AG04450 (cell line): Measurements from ENCODE around the gene ATP13A3. TPM values are rescaled to one million over a fixed set of nuclear protein-coding genes. Genes with fewer than 3 reads are reported as not detected.

ENCODE experiments used
- CTCF ChIA-PET: fragments of 300-600, 350-600 bp; formaldehyde crosslinking; extraction: SDS; loops from one replicate; lab custom pipeline; 2022; ENCODE audit warnings: antibody characterized with exemption, inconsistent platforms; lab: Charles Lee
- POLR2A ChIA-PET: fragments of 350-600 bp; formaldehyde crosslinking; extraction: SDS; loops from one replicate; lab custom pipeline; 2021; ENCODE audit warnings: antibody characterized with exemption, inconsistent platforms; lab: Yijun Ruan, JAX
- DNase-seq: peaks from one replicate; pipeline ENCODE4 v3.0.0-alpha.2; 2011; ENCODE audit warnings: low read depth, low spot score
- H3K27ac ChIP-seq: one replicate; pipeline ENCODE4 v1.5.1; 2012; ENCODE audit warnings: low read depth, low read length, control low read depth
- H3K27me3 ChIP-seq: one replicate; pipeline ENCODE4 v1.6.0; 2012; ENCODE audit warnings: low read length; ENCODE audit not compliant: control insufficient read depth, insufficient read depth
- H3K4me3 ChIP-seq: 2 replicates; pipeline ENCODE4 v1.5.1; 2011; ENCODE audit warnings: mild to moderate bottlenecking, low read depth, low read length, control low read depth
- H3K9me3 ChIP-seq: 2 replicates; pipeline ENCODE4 v1.5.1; 2012; ENCODE audit warnings: low read length; ENCODE audit not compliant: control insufficient read depth, insufficient read depth
- polyA plus RNA-seq: library from polyadenylated mRNA; depleted of rRNA; stranded (reverse); fragments of >200 nt; gene quantifications from 2 replicates; pipeline ENCODE4 v1.2.3, GENCODE V29; 2011
- TF ChIP-seq, protein P1 (sequence below): IDR thresholded peaks from 2 replicates; pipeline ENCODE4 v1.5.1; 2011; ENCODE audit warnings: low read depth, low read length, control low read depth, inconsistent platforms

ATP13A3 gene
- polyA plus RNA-seq, 1 experiment: 132 TPM

DNA sequence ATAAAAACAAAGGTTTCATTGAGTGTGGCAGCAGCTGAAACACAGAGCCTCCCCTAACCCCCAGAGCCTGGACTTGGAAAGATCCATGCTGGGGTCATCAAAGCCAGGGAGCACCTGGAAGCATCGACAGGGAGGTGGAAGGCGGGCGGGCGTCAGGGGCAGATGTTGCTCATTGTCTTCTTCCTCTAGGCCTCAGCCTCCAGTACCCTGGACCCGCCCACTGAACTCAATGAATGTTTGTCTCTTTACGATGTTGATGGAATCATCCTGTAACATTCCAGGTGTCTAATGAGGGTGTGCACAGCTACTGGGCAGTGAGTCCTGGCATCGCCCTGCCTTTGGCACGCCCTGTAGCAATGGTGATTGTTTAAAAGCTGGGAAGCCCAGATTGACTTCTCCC, 97.5 kb downstream of the ATP13A3 start:
- H3K27ac ChIP-seq: no peak overlapping the region
- DNase-seq: no peak
- CTCF ChIA-PET: interaction anchor here (1.3 to 1.4 kb wide), 2 partner anchors 14 to 46 kb away, joined by 3 to 4 read pairs; no protein-coding TSS in a partner anchor

DNA sequence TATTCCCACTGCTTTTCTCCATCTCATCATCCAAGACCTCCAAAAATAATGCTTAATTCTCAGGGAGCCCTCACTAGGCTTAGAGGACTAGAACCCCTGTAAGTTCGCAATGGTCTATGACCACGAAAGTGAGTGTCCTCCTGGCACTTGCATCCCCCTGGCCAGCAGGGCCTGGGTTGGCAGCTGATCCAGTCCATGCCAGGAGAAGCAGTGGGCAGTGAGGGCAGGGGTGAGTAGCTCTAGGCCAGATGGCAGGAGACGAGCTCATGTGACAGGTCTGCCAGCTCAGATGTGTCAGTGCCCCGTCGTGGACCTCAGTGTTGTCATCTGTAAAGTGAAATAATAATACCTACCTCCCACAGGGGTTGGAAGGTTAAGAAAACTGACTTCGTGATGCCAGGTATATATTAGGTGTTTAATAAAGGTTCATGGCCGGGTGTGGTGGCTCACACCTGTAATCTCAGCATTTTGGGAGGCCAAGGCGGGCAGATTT, 98.8 kb downstream of the ATP13A3 start:
- POLR2A ChIA-PET: no interaction called here
- Histone ChIP-seq H3K9me3 (peaks cover 7% of the 10 kb centered on the region; the same call in 1 of the 2 replicates), H3K27me3 (peaks cover 40% of the 10 kb centered on the region), H3K4me3 (no peak overlapping the region), H3K27ac (no peak overlapping the region)
- no peak for DNase-seq
- TF ChIP-seq, protein P1, sequence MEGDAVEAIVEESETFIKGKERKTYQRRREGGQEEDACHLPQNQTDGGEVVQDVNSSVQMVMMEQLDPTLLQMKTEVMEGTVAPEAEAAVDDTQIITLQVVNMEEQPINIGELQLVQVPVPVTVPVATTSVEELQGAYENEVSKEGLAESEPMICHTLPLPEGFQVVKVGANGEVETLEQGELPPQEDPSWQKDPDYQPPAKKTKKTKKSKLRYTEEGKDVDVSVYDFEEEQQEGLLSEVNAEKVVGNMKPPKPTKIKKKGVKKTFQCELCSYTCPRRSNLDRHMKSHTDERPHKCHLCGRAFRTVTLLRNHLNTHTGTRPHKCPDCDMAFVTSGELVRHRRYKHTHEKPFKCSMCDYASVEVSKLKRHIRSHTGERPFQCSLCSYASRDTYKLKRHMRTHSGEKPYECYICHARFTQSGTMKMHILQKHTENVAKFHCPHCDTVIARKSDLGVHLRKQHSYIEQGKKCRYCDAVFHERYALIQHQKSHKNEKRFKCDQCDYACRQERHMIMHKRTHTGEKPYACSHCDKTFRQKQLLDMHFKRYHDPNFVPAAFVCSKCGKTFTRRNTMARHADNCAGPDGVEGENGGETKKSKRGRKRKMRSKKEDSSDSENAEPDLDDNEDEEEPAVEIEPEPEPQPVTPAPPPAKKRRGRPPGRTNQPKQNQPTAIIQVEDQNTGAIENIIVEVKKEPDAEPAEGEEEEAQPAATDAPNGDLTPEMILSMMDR: no peak
- CTCF ChIA-PET: interaction anchor here (1.1 to 1.3 kb wide), 2 partner anchors 16 to 44 kb away, joined by 3 to 4 read pairs; no protein-coding TSS in a partner anchor

More for the DNA sequence above, 97.5 kb downstream of the ATP13A3 start:
- Histone ChIP-seq H3K27me3 (peaks cover 34% of the 10 kb centered on the region), H3K4me3 (no peak overlapping the region), H3K9me3 (peaks cover 7% of the 10 kb centered on the region; the same call in 1 of the 2 replicates)
- TF ChIP-seq, protein P1: no peak
- POLR2A ChIA-PET: interaction anchor here (0.8 kb wide), 1 partner anchor 9 kb away, joined by 3 read pairs; no protein-coding TSS in a partner anchor

DNA sequence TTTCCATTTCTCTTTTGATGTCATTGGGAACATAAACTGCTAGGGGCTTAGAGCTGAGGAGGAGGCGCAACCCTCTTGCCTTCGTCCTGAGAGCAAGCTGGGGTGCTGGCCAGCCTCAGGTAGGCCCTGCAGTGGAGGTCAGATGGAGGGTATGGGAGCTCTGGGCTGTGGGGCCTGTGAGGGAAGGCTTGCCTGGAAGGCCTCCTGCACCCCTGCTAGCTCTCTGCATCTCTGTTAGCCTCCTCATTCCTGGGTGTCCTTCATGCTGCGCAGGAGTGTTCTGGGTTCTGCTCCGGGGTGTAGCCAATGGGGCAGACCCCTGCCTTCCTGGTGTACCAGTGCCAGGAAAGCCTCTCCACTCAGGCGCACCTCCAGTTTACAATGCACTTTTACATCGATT, 99.5 kb downstream of the ATP13A3 start:
- Histone ChIP-seq H3K9me3 (peaks cover 7% of the 10 kb centered on the region; the same call in 1 of the 2 replicates), H3K4me3 (no peak overlapping the region), H3K27ac (no peak overlapping the region), H3K27me3 (peaks cover 37% of the 10 kb centered on the region)
- ChIA-PET POLR2A (no interaction called here), CTCF (interaction anchor here (1.0 to 2.5 kb wide), 2 partner anchors 43 to 53 kb away, joined by 3 to 12 read pairs; no protein-coding TSS in a partner anchor)
- DNase-seq: no peak
- TF ChIP-seq, protein P1: no peak

DNA sequence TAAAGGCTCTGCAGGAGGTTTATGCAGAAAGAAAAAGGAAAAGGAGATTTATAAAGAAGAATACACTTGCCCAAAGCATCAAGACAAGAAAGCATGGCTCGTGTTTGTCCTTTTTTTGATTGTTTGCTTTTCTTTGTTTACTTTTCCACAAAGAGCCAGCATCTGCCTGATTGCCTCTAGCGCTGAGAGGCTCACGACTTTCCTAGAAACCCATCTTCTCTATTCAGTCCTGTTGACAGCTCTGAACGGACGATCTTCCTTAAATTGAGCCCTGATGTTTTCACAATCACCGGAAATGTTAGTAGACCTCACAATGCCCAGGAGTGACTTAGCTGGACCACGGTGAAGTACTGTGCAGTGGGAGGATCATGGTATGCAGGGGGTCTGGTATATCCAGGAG, 100.2 kb downstream of the ATP13A3 start:
- TF ChIP-seq, protein P1: no peak
- CTCF ChIA-PET: interaction anchor here (1.0 to 2.5 kb wide), 3 partner anchors 9 to 52 kb away, joined by 3 to 12 read pairs (median 8); no protein-coding TSS in a partner anchor

DNA sequence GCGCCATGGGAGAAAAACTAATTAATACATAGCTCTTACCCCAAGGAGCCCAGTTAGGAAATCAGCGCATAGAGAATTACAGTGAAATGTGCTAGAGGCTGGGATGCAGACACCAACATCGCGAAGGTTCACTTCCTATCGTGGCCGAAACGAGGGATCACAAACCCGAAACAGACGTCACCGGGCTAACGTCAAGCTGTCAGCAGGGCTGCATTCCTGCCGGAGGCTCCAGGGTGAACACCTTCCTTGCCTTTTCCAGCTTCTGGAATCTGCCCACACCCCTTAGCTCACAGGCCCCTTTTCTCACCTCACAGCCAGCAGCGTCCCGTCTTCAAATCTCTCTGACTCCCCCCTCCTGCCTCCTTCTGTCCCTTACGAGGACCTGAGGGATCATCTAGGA, 100.7 kb downstream of the ATP13A3 start:
- DNase-seq: no peak
- Histone ChIP-seq H3K4me3 (no peak overlapping the region), H3K27me3 (peaks cover 37% of the 10 kb centered on the region), H3K27ac (no peak overlapping the region), H3K9me3 (peaks cover 3% of the 10 kb centered on the region; the same call in 1 of the 2 replicates)
- CTCF ChIA-PET: interaction anchor here (1.9 to 2.5 kb wide), 2 partner anchors 9 to 42 kb away, joined by 8 to 12 read pairs; no protein-coding TSS in a partner anchor
- TF ChIP-seq, protein P1: no peak
- POLR2A ChIA-PET: no interaction called here

More for the DNA sequence above, 100.2 kb downstream of the ATP13A3 start:
- no peak for DNase-seq
- POLR2A ChIA-PET: no interaction called here
- Histone ChIP-seq H3K9me3 (peaks cover 5% of the 10 kb centered on the region; the same call in 1 of the 2 replicates), H3K4me3 (no peak overlapping the region), H3K27ac (no peak overlapping the region), H3K27me3 (peaks cover 37% of the 10 kb centered on the region)
